CD4-positive, alpha-beta T cell treated with Interleukin-10 for 1 hour (primary cell): ENCODE measurements around the gene NEUROD1.
"Not testable (repeated sequence)": the region's sequence is repeated elsewhere in the genome, so short reads cannot be mapped to it uniquely, and the experiment has no call there.

ENCODE experiments used
- DNase-seq: peaks from one replicate; pipeline ENCODE4 v3.0.0-alpha.2; 2020

Gene NEUROD1

GRCh38 chr2:181680055-181680936 is at the start of gene NEUROD1:
Gene NEUROD1 (minus strand): TSS chr2:181680517. CDS start chr2:181678860, 1,657 bp downstream.
- no peak for DNase-seq

GRCh38 chr2:181725476-181725875 is 45.2 kb upstream of the NEUROD1 start:
- no peak for DNase-seq

- no peak for DNase-seq
Measured at GRCh38 chr2:181724662-181725061, 44.3 kb upstream of the NEUROD1 start.

GRCh38 chr2:181723731-181724130 is 43.4 kb upstream of the NEUROD1 start:
- DNase-seq = no peak

- DNase-seq = peak; percentile 79
Measured at GRCh38 chr2:181715033-181715630, 34.8 kb upstream of the NEUROD1 start.

GRCh38 chr2:181711051-181711450 is 30.7 kb upstream of the NEUROD1 start:
- DNase-seq = not testable (repeated sequence)

- DNase-seq = not testable (repeated sequence)
Measured at GRCh38 chr2:181702519-181702918, 22.2 kb upstream of the NEUROD1 start.

- no peak for DNase-seq
Measured at GRCh38 chr2:181698223-181698622, 17.9 kb upstream of the NEUROD1 start.

- DNase-seq = no peak
Measured at GRCh38 chr2:181697571-181697970, 17.3 kb upstream of the NEUROD1 start.

GRCh38 chr2:181697126-181697525 is 16.8 kb upstream of the NEUROD1 start:
- no peak for DNase-seq

- DNase-seq = no peak
Measured at GRCh38 chr2:181694271-181694670, 14.0 kb upstream of the NEUROD1 start.

GRCh38 chr2:181690860-181691259 is 10.5 kb upstream of the NEUROD1 start:
- DNase-seq = no peak

- DNase-seq = no peak
Measured at GRCh38 chr2:181686576-181687185, 6.4 kb upstream of the NEUROD1 start.

GRCh38 chr2:181685150-181685688 is 4.9 kb upstream of the NEUROD1 start:
- DNase-seq = no peak

- no peak for DNase-seq
Measured at GRCh38 chr2:181684454-181685149, 4.3 kb upstream of the NEUROD1 start.

GRCh38 chr2:181683518-181684453 is 3.5 kb upstream of the NEUROD1 start:
- DNase-seq = no peak

GRCh38 chr2:181682795-181683517 is 2.6 kb upstream of the NEUROD1 start:
- no peak for DNase-seq

- DNase-seq = no peak
Measured at GRCh38 chr2:181682026-181682789, 1.9 kb upstream of the NEUROD1 start.

- DNase-seq = no peak
Measured at GRCh38 chr2:181680937-181681811, 857 bp upstream of the NEUROD1 start.
